Kasumi-1 (cell line): ENCODE data around the gene NFASC.

Experiments
- DNase-seq, 2 experiments: peaks; one replicate each; lab custom pipeline; 2025; lab: John Stamatoyannopoulos, UW

The NFASC gene

DNA sequence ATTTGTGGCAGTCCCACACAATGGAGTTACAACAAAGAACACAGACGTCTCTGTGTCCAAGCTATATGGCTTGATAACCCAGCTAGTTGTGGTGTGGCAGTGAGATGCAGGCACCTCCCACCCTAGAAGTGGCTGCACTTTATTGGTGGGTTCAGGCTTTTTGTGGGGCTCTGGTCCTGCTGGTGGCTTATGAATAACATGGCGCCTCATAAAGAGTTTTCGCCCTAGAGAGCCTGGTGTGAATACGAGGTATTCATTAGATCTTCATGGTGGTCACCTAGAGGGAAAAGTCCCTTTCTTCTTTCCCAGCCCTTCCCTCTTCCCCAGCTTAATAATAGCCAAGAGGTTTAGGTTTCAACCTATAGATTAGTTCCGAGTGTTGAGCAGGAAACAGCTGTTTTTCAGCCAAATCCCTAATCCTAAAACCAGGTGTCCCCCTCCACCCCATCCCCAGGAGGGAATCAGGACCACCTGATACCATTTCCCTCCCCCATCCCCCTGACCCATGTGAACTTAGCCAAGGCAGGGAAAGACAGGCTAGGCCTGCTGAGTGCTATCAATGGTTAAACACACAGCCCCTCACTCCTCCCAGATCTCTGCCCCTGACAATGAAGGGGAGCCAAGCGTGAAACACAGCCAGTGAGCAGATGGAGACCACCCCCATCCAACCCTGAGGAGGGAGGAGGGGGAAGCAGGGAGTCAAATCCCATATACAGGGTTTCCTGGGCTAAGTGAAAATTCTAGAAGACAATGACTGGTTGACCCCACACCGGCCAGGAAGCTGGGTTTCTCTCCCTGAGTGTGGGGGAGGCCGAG is 58.2 kb downstream of the NFASC start:
- DNase-seq = no peak

- no peak for DNase-seq
Measured at GRCh38 chr1:204929487-204930154, 59.0 kb downstream of the NFASC start.

DNA sequence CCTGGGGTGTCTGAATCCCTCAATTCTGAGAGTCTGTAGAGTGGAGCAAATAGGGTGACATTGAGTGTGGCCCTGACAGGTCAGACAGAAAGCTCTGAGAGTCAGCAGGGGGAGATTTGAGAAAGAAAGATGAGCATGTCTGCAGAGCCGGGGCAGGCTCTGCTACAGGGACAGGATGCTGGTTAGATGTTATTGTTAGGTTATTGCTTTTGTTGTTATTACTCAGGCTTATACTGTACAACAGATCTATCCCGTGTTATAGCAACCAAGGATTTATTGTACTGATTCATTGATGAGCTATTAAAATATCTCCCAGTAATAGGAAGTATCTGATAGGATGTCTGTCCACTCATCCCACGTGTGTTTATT is 59.5 kb downstream of the NFASC start:
- DNase-seq = no peak

DNA sequence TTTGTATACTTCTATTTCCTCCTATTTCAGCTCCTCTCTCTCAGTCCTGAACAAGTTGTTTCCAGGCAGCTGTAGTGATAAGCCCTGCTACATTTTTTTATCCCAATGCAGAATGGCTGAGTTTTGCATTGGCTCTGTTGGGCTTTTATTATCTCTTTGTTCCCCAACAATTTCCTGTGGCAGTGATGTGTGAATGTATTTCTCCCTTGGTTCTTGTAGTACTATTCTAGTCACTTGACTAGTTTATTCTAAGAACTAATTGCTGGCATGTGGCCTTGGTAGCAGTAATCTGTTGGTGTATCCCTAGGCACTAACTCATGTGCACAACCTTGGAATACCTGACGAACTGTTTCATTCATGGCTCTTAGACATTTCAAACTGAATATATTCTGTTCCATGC is 60.7 kb downstream of the NFASC start:
- DNase-seq = no peak

DNA sequence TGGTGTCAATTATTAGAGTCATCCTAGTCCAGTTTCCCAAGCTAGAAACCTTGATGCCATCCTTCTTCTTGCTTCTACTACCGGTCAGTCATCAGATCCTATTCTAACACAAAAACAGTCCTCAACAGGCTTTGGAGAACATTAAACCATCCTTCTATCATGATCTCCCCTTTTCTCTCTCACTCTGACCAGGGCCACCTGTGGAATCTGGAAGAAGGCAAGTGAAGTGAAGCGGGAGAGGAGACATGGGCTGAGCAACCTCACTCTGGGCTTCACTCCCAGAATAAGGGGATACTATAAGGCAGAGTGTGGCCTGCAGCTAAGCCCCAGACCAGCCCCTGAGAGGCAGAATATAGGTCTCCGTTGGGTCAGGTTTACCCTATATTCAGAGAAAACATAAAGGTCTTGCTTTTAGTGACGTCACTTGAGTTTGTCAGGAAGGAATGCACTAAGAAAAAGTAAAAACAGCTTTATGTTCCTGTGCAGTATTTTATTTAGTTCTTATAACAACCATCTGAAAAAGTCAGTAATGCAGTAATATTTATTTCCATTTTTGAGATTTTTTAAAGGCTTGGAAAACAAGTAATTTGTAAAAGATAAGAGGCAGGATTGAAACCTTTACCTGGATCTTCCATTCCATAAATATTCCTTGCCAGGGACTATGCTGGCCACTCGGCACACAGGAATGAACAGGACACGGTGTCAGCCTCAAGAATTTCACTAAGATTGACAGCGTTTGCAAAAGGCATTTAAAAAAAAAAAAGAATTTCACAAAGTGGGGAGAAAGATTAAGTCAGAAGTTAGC is 61.3 kb downstream of the NFASC start:
- DNase-seq = no peak

GRCh38 chr1:204932573-204932909 is 61.9 kb downstream of the NFASC start:
- no peak for DNase-seq

- DNase-seq = no peak
Measured at GRCh38 chr1:204935155-204935554, 64.5 kb downstream of the NFASC start.

DNA sequence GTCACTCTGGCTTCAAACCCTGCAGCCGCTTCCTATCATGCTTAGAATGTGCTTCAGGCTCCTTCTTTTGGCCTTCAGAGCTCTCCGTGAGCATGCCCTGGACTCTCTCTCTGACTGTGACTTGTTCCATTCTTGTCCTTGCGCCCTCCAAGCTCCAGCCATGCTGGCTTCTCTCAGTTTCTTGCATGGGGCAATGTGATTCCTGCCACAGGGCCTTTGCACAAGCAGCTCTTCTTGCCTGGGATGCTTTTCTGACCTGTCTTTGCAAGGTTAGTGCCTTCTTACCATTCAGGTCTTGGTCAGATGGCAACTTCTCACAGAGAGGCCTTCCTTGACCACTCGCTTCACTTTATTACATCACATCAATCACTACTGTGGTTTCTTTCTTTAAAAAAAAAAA is 66.1 kb downstream of the NFASC start:
- no peak for DNase-seq

- DNase-seq = no peak
Measured at GRCh38 chr1:204937901-204938300, 67.2 kb downstream of the NFASC start.

GRCh38 chr1:204940591-204940990 is 69.9 kb downstream of the NFASC start:
- DNase-seq = no peak

- peak; percentile 42 to 65 for DNase-seq
Measured at GRCh38 chr1:204941421-204942338, 71.0 kb downstream of the NFASC start.

- DNase-seq = no peak
Measured at GRCh38 chr1:204943495-204943894, 72.8 kb downstream of the NFASC start.

DNA sequence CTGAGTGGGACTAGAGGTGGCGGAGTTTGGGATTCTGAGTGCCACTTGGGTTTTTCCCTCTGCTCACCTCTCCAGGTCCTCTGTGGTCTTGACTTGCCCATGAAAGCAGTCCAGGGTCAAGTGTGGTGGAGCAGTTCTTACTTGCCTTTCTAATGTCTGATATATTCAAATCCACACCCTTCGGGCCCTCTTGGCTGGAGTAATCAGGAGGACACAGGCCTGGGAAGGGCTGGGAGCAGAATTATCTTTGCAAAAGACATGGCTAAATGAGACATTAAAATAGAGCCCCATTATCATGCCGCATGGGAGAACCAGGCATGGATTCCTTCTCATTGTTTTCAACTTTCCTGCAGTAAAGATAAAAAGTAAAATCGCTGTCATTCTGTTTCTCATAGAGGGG is 74.0 kb downstream of the NFASC start:
- DNase-seq = no peak

DNA sequence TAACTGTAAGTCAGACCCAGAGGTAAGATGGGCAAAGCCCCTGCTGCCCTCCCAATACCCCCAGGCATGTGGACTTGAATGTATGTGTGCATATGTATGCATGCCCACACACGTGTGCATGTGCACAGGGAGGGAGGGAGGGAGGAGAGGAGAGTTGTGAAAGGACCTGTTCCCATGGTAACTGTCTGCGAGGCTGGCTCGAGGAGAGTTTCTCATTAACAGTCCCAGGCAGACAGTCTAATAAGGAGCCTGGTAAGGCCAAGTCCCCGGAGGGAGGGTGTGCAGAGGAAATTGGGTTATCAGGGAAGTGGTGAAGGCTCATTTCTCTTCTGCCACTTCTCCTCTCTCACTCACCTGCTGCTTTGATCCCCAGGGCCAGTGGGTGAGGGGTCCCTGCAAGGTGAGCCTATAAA is 74.9 kb downstream of the NFASC start:
- no peak for DNase-seq

DNA sequence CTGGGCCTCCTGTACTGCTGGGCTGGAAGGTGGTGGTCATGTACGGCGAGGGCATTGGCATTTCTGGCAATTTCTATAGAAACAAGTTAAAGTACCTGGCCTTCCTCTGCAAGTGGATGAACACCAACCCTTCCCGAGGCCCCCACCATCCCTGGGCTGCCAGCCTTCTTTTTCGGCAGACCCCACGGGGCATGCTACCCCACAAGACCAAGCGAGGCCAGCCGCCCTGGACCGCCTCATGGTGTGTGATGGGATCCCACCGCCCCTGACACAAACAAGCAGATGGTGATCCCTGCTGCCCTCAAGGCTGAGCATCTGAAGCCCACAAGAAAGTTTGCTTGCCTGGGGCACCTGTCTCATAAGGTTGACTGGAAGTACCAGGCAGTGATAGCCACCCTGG is 76.0 kb downstream of the NFASC start:
- no peak for DNase-seq

DNA sequence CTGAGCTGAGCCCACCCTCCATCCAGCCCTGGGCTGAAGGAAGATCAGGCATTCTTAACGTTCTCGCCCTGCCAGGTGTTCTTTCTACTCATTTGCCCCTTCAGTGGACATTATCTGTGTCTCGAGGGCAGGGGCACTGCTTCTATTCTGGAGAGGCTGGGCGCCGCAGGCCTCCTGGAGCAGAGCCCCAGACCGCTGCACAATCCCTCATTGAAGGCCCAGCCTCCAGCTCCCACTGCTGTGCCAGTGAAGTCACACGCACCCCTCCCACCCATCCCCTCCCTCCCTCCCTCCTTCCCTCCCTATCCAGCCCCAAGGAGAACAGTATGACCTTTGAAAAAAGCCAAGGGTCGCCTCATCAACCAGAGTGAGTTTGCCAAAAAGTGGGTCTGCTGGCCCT is 76.7 kb downstream of the NFASC start:
- DNase-seq = no peak

DNA sequence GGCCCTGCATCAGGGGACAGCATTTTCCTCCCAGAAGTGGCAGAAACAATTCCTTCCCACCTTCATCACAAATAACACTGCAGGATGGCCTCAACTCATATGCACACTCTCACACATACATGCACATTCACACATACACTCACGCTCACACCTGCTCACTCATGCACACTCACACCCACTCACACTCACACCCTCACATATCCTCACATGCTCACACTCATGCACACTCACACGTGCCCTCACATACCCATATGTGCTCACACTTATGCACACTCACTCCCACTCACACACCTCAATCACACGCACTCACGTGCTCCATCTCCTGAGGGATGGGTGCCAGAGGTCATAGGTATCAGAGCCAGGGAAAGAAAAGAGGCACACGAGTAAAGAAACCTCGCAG is 77.1 kb downstream of the NFASC start:
- DNase-seq = no peak

- DNase-seq = no peak
Measured at GRCh38 chr1:204950353-204951001, 79.8 kb downstream of the NFASC start.

- DNase-seq = no peak
Measured at GRCh38 chr1:204958317-204959307, 88.0 kb downstream of the NFASC start.

- no peak for DNase-seq
Measured at GRCh38 chr1:204959374-204959773, 88.7 kb downstream of the NFASC start.
